ENCODE results near the gene ATRX. TPM values are rescaled to one million over a fixed set of nuclear protein-coding genes. Genes with fewer than 3 reads are reported as not detected.
A peak's percentile ranks its signal among the peaks of the same experiment; 100 is the strongest.

The ATRX gene
- total and polyA plus RNA-seq, 2 experiments from 2014 or later: 162 to 179 TPM

DNA sequence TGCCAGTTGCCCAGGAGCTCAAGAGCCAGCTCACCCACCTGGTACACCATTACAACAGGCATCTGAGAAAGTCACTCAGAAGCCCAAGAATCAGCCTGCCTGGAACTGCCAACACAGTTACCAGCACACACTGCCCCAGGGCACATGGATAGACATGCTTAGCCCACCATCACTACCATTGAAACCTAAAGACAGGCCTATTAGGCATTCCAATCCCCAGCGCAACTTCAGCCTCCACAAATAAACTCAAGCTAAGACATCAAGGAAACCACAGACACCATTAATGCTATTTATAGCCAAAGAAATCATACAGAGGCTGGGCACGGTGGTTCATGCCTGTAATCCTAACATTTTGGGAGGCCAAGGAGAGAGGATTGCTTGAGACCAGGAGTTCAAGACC is 42.3 kb downstream of the ATRX start (continued):
- TF ChIP-seq, protein P1, sequence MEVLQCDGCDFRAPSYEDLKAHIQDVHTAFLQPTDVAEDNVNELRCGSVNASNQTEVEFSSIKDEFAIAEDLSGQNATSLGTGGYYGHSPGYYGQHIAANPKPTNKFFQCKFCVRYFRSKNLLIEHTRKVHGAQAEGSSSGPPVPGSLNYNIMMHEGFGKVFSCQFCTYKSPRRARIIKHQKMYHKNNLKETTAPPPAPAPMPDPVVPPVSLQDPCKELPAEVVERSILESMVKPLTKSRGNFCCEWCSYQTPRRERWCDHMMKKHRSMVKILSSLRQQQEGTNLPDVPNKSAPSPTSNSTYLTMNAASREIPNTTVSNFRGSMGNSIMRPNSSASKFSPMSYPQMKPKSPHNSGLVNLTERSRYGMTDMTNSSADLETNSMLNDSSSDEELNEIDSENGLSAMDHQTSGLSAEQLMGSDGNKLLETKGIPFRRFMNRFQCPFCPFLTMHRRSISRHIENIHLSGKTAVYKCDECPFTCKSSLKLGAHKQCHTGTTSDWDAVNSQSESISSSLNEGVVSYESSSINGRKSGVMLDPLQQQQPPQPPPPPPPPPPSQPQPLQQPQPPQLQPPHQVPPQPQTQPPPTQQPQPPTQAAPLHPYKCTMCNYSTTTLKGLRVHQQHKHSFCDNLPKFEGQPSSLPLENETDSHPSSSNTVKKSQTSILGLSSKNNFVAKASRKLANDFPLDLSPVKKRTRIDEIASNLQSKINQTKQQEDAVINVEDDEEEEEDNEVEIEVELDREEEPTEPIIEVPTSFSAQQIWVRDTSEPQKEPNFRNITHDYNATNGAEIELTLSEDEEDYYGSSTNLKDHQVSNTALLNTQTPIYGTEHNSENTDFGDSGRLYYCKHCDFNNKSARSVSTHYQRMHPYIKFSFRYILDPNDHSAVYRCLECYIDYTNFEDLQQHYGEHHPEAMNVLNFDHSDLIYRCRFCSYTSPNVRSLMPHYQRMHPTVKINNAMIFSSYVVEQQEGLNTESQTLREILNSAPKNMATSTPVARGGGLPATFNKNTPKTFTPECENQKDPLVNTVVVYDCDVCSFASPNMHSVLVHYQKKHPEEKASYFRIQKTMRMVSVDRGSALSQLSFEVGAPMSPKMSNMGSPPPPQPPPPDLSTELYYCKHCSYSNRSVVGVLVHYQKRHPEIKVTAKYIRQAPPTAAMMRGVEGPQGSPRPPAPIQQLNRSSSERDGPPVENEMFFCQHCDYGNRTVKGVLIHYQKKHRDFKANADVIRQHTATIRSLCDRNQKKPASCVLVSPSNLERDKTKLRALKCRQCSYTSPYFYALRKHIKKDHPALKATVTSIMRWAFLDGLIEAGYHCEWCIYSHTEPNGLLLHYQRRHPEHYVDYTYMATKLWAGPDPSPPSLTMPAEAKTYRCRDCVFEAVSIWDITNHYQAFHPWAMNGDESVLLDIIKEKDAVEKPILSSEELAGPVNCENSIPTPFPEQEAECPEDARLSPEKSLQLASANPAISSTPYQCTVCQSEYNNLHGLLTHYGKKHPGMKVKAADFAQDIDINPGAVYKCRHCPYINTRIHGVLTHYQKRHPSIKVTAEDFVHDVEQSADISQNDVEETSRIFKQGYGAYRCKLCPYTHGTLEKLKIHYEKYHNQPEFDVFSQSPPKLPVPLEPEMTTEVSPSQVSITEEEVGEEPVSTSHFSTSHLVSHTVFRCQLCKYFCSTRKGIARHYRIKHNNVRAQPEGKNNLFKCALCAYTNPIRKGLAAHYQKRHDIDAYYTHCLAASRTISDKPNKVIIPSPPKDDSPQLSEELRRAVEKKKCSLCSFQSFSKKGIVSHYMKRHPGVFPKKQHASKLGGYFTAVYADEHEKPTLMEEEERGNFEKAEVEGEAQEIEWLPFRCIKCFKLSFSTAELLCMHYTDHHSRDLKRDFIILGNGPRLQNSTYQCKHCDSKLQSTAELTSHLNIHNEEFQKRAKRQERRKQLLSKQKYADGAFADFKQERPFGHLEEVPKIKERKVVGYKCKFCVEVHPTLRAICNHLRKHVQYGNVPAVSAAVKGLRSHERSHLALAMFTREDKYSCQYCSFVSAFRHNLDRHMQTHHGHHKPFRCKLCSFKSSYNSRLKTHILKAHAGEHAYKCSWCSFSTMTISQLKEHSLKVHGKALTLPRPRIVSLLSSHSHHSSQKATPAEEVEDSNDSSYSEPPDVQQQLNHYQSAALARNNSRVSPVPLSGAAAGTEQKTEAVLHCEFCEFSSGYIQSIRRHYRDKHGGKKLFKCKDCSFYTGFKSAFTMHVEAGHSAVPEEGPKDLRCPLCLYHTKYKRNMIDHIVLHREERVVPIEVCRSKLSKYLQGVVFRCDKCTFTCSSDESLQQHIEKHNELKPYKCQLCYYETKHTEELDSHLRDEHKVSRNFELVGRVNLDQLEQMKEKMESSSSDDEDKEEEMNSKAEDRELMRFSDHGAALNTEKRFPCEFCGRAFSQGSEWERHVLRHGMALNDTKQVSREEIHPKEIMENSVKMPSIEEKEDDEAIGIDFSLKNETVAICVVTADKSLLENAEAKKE (CRISPR knock-in tag; IDR thresholded peaks at IDR 0.05): no peak
- TF ChIP-seq EZH2phosphoT487 (IDR thresholded peaks at IDR 0.05; ENCODE audit: unreplicated experiment): no peak

DNA sequence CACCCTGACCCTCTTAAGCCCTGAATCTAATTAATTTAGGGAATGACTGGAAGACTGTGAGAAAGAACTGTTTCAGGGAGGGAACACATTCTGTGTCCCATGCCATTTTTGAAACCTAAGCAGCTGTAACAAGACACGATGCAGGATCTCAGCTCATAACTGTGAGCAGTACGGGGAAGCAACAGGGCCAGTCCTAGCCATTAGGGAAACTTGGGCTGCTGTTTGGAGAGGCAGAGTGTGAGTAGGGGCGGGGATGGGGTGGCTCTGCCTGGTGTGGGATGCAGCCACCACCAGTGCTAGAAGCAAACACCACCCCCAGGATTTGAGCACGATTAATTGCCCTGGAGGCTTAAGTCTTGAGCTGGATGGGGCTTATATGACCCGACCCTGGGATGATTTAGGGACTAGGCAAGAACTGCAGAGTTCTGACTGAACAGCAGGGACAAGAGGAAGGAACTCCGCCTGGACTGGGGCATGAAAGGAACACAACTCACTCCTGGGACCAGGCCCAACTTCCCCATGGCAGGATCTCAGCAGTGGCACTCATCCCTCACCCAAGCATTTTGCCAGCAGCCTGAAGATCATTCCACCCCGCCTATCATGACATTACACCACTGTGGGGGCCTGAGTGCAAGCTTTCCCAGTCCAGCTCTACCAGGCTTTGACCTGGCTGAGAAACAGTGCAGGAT is 43.1 kb downstream of the ATRX start:
- peak overlapping the region; percentile 41 for H3K27ac Mint-ChIP-seq
- no peak overlapping the region; the same call in 2 of the 3 replicates for H3K4me3 Mint-ChIP-seq
- no peak for DNase-seq (ENCODE audit: low spot score)
- H3K36me3 Mint-ChIP-seq (ENCODE audit: low read depth): no peaks in the 10 kb centered on the region; the same call in 2 of the 3 replicates
- no peaks in the 10 kb centered on the region for H3K9me2 ChIP-seq (ENCODE audit: insufficient read depth)
- H3K27me3 Mint-ChIP-seq (ENCODE audit: insufficient read depth, low read depth, poor library complexity): no peaks in the 10 kb centered on the region
- no peak overlapping the region for H3K4me3 ChIP-seq
- no peaks in the 10 kb centered on the region for H3K36me3 ChIP-seq (ENCODE audit: insufficient read depth)
- peak; percentile 74 for ATAC-seq
- peaks cover 8% of the 10 kb centered on the region for H4K20me1 ChIP-seq (replicated peaks; ENCODE audit: insufficient read depth)
- no peaks in the 10 kb centered on the region for H3K9me3 Mint-ChIP-seq
- H3K4me2 ChIP-seq: no peak overlapping the region
- H3K27me3 ChIP-seq (ENCODE audit: insufficient read depth): no peaks in the 10 kb centered on the region
- H3K79me2 ChIP-seq (replicated peaks; ENCODE audit: insufficient read depth): peaks cover 100% of the 10 kb centered on the region
- no peak overlapping the region for H2AFZ ChIP-seq
- 0 out of 2 replicates have a peak overlapping the region, but pooled peaks have one; percentile 45 for H3K27ac ChIP-seq (ENCODE audit: low read depth)
- no peaks in the 10 kb centered on the region for H3F3A ChIP-seq (replicated peaks; ENCODE audit: low read depth)
- H3K4me1 ChIP-seq (ENCODE audit: insufficient read depth): peaks cover 20% of the 10 kb centered on the region
- peaks cover 29% of the 10 kb centered on the region for H3K4me1 Mint-ChIP-seq
- TF ChIP-seq, protein P2, sequence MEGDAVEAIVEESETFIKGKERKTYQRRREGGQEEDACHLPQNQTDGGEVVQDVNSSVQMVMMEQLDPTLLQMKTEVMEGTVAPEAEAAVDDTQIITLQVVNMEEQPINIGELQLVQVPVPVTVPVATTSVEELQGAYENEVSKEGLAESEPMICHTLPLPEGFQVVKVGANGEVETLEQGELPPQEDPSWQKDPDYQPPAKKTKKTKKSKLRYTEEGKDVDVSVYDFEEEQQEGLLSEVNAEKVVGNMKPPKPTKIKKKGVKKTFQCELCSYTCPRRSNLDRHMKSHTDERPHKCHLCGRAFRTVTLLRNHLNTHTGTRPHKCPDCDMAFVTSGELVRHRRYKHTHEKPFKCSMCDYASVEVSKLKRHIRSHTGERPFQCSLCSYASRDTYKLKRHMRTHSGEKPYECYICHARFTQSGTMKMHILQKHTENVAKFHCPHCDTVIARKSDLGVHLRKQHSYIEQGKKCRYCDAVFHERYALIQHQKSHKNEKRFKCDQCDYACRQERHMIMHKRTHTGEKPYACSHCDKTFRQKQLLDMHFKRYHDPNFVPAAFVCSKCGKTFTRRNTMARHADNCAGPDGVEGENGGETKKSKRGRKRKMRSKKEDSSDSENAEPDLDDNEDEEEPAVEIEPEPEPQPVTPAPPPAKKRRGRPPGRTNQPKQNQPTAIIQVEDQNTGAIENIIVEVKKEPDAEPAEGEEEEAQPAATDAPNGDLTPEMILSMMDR (conservative IDR thresholded peaks at IDR 0.05; ENCODE audit: low read depth in 2 of 2): no peak
- TF ChIP-seq EZH2phosphoT487 (IDR thresholded peaks at IDR 0.05; ENCODE audit: unreplicated experiment) (no peak), ZNF114 (CRISPR knock-in tag; IDR thresholded peaks at IDR 0.05) (no peak), STAT1 (IDR thresholded peaks at IDR 0.05; ENCODE audit: unreplicated experiment) (no peak), JUNB (IDR thresholded peaks at IDR 0.05; ENCODE audit: unreplicated experiment) (no peak), ZNF331 (CRISPR knock-in tag; IDR thresholded peaks at IDR 0.05; ENCODE audit: low read depth) (no peak)
- TF ChIP-seq, protein P3, sequence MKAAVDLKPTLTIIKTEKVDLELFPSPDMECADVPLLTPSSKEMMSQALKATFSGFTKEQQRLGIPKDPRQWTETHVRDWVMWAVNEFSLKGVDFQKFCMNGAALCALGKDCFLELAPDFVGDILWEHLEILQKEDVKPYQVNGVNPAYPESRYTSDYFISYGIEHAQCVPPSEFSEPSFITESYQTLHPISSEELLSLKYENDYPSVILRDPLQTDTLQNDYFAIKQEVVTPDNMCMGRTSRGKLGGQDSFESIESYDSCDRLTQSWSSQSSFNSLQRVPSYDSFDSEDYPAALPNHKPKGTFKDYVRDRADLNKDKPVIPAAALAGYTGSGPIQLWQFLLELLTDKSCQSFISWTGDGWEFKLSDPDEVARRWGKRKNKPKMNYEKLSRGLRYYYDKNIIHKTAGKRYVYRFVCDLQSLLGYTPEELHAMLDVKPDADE (IDR thresholded peaks at IDR 0.05): no peak

Data from GM23338 (cell line).